ENCODE measurements around the gene PPM1H. TPM values are rescaled to one million over a fixed set of nuclear protein-coding genes. Genes with fewer than 3 reads are reported as not detected.

The PPM1H gene
- total and polyA plus RNA-seq, 7 donors, result 0.92 to 4.3 (median 3.0) TPM

DNA sequence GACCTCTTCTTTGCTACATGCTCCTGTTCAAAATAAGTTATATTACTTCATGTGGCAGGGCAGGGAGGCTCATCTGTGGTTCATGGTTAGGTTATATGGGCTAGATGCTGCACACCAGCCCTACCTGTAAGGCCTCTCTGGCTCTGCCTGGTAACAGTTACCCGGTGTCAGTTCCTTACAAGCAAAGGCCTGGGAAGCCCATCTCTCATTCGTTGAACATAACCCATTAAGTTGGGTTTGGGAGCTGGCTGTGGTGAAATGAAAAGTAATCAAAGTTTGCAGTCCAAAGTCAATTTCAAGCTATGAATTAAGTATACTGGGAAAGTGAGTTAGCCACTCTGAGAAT lies 183.2 kb downstream of the PPM1H start:
- WGBS, 2 donors, result 66 to 84% methylated on average over 2 of the region's 2 CpGs
- Histone ChIP-seq H3K36me3 (no peaks in the 10 kb centered on the region), H3K27me3 (no peaks in the 10 kb centered on the region), H3K4me3 (no peak overlapping the region), H3K27ac (no peak overlapping the region), H3K9me3 (no peaks in the 10 kb centered on the region), H3K4me1 (no peaks in the 10 kb centered on the region)
- no peak for TF ChIP-seq POLR2A (IDR thresholded peaks at IDR 0.05)
- TF ChIP-seq, protein P1, sequence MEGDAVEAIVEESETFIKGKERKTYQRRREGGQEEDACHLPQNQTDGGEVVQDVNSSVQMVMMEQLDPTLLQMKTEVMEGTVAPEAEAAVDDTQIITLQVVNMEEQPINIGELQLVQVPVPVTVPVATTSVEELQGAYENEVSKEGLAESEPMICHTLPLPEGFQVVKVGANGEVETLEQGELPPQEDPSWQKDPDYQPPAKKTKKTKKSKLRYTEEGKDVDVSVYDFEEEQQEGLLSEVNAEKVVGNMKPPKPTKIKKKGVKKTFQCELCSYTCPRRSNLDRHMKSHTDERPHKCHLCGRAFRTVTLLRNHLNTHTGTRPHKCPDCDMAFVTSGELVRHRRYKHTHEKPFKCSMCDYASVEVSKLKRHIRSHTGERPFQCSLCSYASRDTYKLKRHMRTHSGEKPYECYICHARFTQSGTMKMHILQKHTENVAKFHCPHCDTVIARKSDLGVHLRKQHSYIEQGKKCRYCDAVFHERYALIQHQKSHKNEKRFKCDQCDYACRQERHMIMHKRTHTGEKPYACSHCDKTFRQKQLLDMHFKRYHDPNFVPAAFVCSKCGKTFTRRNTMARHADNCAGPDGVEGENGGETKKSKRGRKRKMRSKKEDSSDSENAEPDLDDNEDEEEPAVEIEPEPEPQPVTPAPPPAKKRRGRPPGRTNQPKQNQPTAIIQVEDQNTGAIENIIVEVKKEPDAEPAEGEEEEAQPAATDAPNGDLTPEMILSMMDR (IDR thresholded peaks at IDR 0.05), result no peak
- intact Hi-C loops (cut with DNase I), result no loop called here
- no peak for DNase-seq

DNA sequence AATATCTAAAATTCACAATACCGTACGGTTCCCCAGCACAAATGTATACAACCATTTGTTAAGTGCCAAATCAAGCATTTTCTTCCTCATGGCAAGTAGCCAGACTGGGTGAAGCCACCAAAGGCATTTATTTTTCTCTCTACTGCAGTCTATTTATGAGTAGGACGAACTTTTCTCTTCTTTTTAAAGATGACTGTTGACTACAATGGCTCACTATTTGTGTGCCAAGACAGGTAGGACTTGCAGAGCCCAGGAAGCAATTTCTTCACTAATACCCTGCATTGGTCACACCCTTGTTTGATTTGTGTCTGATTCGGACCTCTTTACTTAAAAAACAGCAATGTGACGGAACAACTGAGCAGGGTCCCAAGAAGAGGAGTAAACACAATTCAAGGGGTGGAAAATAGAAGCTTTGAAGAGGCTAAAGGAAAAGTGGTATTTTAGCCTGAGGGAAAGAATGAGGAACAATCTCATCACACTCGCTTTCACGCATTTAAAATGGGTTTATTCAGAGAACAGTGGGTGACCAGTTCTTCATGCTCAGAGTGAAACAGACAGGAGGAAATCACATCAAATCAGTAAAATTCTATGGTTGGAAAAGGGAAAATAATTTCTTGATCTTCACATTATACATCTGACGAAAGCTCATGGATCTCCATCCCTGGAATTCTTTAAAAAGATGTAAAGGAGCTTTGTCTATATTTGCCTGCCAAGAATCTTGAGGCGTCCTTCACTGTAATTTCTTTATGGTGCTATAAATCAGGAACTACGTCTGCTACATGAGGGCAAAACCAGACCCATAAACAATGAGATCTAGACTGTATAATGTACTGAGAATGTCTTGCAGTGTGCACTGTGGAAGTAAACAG lies 183.8 kb downstream of the PPM1H start:
- H3K36me3 ChIP-seq, result no peaks in the 10 kb centered on the region
- H3K4me1 ChIP-seq, result no peaks in the 10 kb centered on the region
- WGBS, 2 donors, result 17 to 67% methylated on average over 10 of the region's 10 CpGs
- DNase-seq, result no peak
- no peak overlapping the region for H3K27ac ChIP-seq
- H3K9me3 ChIP-seq, result no peaks in the 10 kb centered on the region
- intact Hi-C loops (cut with DNase I), result no loop called here
- H3K27me3 ChIP-seq, result no peaks in the 10 kb centered on the region
- no peak overlapping the region for H3K4me3 ChIP-seq
- TF ChIP-seq, protein P1 (IDR thresholded peaks at IDR 0.05), result no peak
- TF ChIP-seq POLR2AphosphoS5 (IDR thresholded peaks at IDR 0.05) (no peak), EP300 (IDR thresholded peaks at IDR 0.05) (no peak), POLR2A (IDR thresholded peaks at IDR 0.05) (no peak)

DNA sequence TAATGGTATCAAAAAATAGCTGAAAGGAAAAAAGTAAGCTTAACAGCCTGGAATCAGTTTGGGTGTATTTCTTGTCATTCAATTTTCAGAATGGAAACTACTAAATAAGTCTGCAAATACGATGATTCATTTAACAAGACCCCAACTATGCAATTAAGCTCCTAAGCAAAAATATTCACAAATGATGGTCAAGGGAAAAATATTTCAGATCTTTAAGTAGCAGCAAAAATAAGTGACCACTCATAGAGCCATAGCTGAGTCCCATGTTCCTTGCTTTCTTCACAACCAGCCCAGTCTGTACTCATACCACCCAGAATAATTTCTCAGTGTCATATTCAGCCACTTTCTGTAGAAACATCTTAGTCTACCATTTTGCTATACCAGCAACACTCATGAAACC lies 185.4 kb downstream of the PPM1H start:
- Histone ChIP-seq H3K4me3 (no peak overlapping the region), H3K36me3 (no peaks in the 10 kb centered on the region), H3K9me3 (no peaks in the 10 kb centered on the region), H3K27me3 (no peaks in the 10 kb centered on the region), H3K27ac (no peak overlapping the region), H3K4me1 (no peaks in the 10 kb centered on the region)
- no peak for TF ChIP-seq EP300 (IDR thresholded peaks at IDR 0.05)
- no peak for TF ChIP-seq POLR2A (IDR thresholded peaks at IDR 0.05)
- TF ChIP-seq, protein P1 (IDR thresholded peaks at IDR 0.05), result no peak
- TF ChIP-seq POLR2AphosphoS5 (IDR thresholded peaks at IDR 0.05), result no peak
- intact Hi-C loops (cut with DNase I), result loop anchor here (1.0 kb wide), 1 partner anchor 20 kb away; no protein-coding TSS in a partner anchor
- WGBS, 2 donors, result 90 to 93% methylated on average over 1 of the region's 1 CpG
- no peak for DNase-seq

DNA sequence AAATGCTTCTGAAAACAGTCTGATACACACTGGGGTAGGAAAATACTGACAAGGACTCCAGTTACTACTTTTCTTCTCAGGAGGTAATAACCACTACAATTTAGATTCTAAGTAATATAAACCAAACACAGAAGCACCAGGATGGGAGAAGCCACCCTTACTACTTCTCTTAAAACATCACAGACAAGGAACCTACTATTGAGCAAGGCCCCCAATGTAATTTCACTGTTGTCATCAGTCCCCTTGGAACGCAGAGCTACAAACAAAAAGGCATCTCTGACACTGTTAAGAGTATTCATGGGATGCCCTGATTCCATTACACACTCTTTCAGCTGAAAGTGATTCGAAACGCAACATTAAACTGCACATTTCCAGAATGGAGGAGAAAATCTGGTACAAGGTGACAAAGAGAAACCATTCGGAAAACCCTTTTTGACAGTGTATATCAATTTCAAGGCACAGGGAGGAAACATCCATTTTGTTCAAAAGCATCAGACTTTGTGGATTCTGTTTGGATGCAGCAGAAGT lies 185.9 kb downstream of the PPM1H start:
- H3K27me3 ChIP-seq, result no peaks in the 10 kb centered on the region
- TF ChIP-seq, protein P1 (IDR thresholded peaks at IDR 0.05), result no peak
- no peak for TF ChIP-seq POLR2A (IDR thresholded peaks at IDR 0.05)
- TF ChIP-seq EP300 (IDR thresholded peaks at IDR 0.05), result no peak
- no peak for TF ChIP-seq POLR2AphosphoS5 (IDR thresholded peaks at IDR 0.05)
- no peaks in the 10 kb centered on the region for H3K4me1 ChIP-seq
- H3K36me3 ChIP-seq, result no peaks in the 10 kb centered on the region
- H3K4me3 ChIP-seq, result no peak overlapping the region
- DNase-seq, result no peak
- H3K9me3 ChIP-seq, result no peaks in the 10 kb centered on the region
- H3K27ac ChIP-seq, result no peak overlapping the region
- 95 to 97% methylated on average over 4 of the region's 4 CpGs for WGBS, 2 donors
- intact Hi-C loops (cut with DNase I), result loop anchor here (1.0 kb wide), 1 partner anchor 20 kb away; no protein-coding TSS in a partner anchor

All from sigmoid colon (tissue), 7 donors.